Non-pigmented ciliary epithelial cell (primary cell): ENCODE results near the gene NDUFS2.

Source experiments
- DNase-seq: peaks from one replicate; pipeline ENCODE4 v3.0.0-alpha.2; 2010; ENCODE audit warnings: low read depth

NDUFS2 gene

GRCh38 chr1:161196111-161196510, 6.1 kb upstream of the NDUFS2 start:
- DNase-seq = no peak

- DNase-seq = no peak
Observed at GRCh38 chr1:161196521-161197451, 5.4 kb upstream of the NDUFS2 start.

- no peak for DNase-seq
Observed at GRCh38 chr1:161197560-161198193, 4.5 kb upstream of the NDUFS2 start.

- no peak for DNase-seq
Observed at GRCh38 chr1:161198194-161198896, 3.8 kb upstream of the NDUFS2 start.

- DNase-seq = no peak
Observed at GRCh38 chr1:161198897-161199431, 3.2 kb upstream of the NDUFS2 start, which contains the start of gene ADAMTS4. Gene ADAMTS4 (minus strand): TSS chr1:161199054. CDS start chr1:161198627, 427 bp downstream.

GRCh38 chr1:161199506-161200139, 2.5 kb upstream of the NDUFS2 start:
- DNase-seq = no peak

- DNase-seq = no peak
Observed at GRCh38 chr1:161200421-161200991, 1.7 kb upstream of the NDUFS2 start.

GRCh38 chr1:161200992-161201835, 953 bp upstream of the NDUFS2 start:
- no peak for DNase-seq

- DNase-seq = no peak
Observed at GRCh38 chr1:161206411-161207140, 4.4 kb downstream of the NDUFS2 start.

GRCh38 chr1:161207173-161207572, 5.0 kb downstream of the NDUFS2 start:
- no peak for DNase-seq

GRCh38 chr1:161209790-161210409, 7.7 kb downstream of the NDUFS2 start:
- no peak for DNase-seq

- no peak for DNase-seq
Observed at GRCh38 chr1:161214369-161214768, 12.2 kb downstream of the NDUFS2 start.

GRCh38 chr1:161215076-161215475, 12.9 kb downstream of the NDUFS2 start, which contains the start of gene FCER1G:
Gene FCER1G (plus strand): TSS chr1:161215295. CDS start chr1:161215322, 27 bp downstream.
- DNase-seq = no peak

- peak; percentile 51 for DNase-seq
Observed at GRCh38 chr1:161216945-161217712, 15.0 kb downstream of the NDUFS2 start.

GRCh38 chr1:161217831-161218230, 15.7 kb downstream of the NDUFS2 start:
- no peak for DNase-seq

- no peak for DNase-seq
Observed at GRCh38 chr1:161218301-161219077, 16.3 kb downstream of the NDUFS2 start.

- no peak for DNase-seq
Observed at GRCh38 chr1:161219078-161219892, 17.1 kb downstream of the NDUFS2 start.
